SK-N-DZ (cell line): ENCODE measurements around the gene SLC22A1.
A peak's percentile ranks its signal among the peaks of the same experiment; 100 is the strongest.
"Not testable (repeated sequence)": the region's sequence is repeated elsewhere in the genome, so short reads cannot be mapped to it uniquely, and the experiment has no call there.

Source experiments
- DNase-seq: peaks from one replicate; pipeline ENCODE4 v3.0.0-alpha.2; 2015; ENCODE audit warnings: low spot score

The SLC22A1 gene

GRCh38 chr6:160137989-160138835 lies 16.6 kb downstream of the SLC22A1 start:
- DNase-seq: peak; percentile 51

GRCh38 chr6:160138839-160139419 lies 17.3 kb downstream of the SLC22A1 start:
- no peak for DNase-seq

- DNase-seq: no peak
Observed at GRCh38 chr6:160139420-160139851, 17.8 kb downstream of the SLC22A1 start.

- DNase-seq: not testable (repeated sequence)
Observed at GRCh38 chr6:160140493-160140892, 18.9 kb downstream of the SLC22A1 start.

GRCh38 chr6:160141001-160141726 lies 19.5 kb downstream of the SLC22A1 start:
- no peak for DNase-seq

GRCh38 chr6:160142115-160142715 lies 20.6 kb downstream of the SLC22A1 start:
- no peak for DNase-seq

GRCh38 chr6:160146454-160147145 lies 25.0 kb downstream of the SLC22A1 start:
- no peak for DNase-seq

GRCh38 chr6:160147146-160147536 lies 25.5 kb downstream of the SLC22A1 start:
- no peak for DNase-seq

GRCh38 chr6:160154471-160154870 lies 32.9 kb downstream of the SLC22A1 start:
- no peak for DNase-seq

GRCh38 chr6:160156842-160157241 lies 35.2 kb downstream of the SLC22A1 start:
- DNase-seq: no peak

- DNase-seq: peak; percentile 12
Observed at GRCh38 chr6:160160450-160160849, 38.8 kb downstream of the SLC22A1 start.

GRCh38 chr6:160160929-160161646 lies 39.5 kb downstream of the SLC22A1 start:
- peak; percentile 4 for DNase-seq

- peak; percentile 21 for DNase-seq
Observed at GRCh38 chr6:160161647-160161986, 40.0 kb downstream of the SLC22A1 start.

- DNase-seq: no peak
Observed at GRCh38 chr6:160162030-160162566, 40.5 kb downstream of the SLC22A1 start.

- no peak for DNase-seq
Observed at GRCh38 chr6:160163425-160163824, 41.8 kb downstream of the SLC22A1 start.

GRCh38 chr6:160163912-160164311 lies 42.3 kb downstream of the SLC22A1 start:
- no peak for DNase-seq

- not testable (repeated sequence) for DNase-seq
Observed at GRCh38 chr6:160165928-160166327, 44.3 kb downstream of the SLC22A1 start.

- DNase-seq: no peak
Observed at GRCh38 chr6:160167604-160168399, 46.2 kb downstream of the SLC22A1 start.

- no peak for DNase-seq
Observed at GRCh38 chr6:160170018-160170680, 48.5 kb downstream of the SLC22A1 start.
